DOHH2 (cell line): Measurements from ENCODE around the gene CCR4.

Experiments used
- CTCF ChIP-seq: fragments of 200-600 bp; sonication (generic); IDR thresholded peaks from one replicate; pipeline ENCODE4 v1.5.1; 2014; ENCODE audit warnings: antibody characterized with exemption, mild to moderate bottlenecking, low read depth, low read length; ENCODE audit not compliant: poor library complexity, severe bottlenecking
- EZH2phosphoT487 ChIP-seq: fragments of 200-600 bp; sonication (generic); IDR thresholded peaks from 2 replicates; pipeline ENCODE4 v1.6.1; 2017; ENCODE audit warnings: borderline replicate concordance, mild to moderate bottlenecking, antibody characterized with exemption, low read length, moderate library complexity, mixed read lengths

- TF ChIP-seq CTCF (no peak), EZH2phosphoT487 (no peak)
Measured at GRCh38 chr3:32930161-32930560, 21.3 kb upstream of the CCR4 start.
